ENCODE results near the gene CFAP97D1.
A peak's percentile ranks its signal among the peaks of the same experiment; 100 is the strongest.

CFAP97D1 gene

GRCh38 chr17:43758497-43759174 is 21.6 kb upstream of the CFAP97D1 start, which contains the start of gene SOST:
Gene SOST, minus strand, starts transcription at chr17:43758791. Its CDS starts 50 bp downstream, at chr17:43758741.
- no peak within 1 kb of the TSS for H3K27ac ChIP-seq (ENCODE audit: low read length)

GRCh38 chr17:43759836-43760235 is 20.4 kb upstream of the CFAP97D1 start:
- Histone ChIP-seq H3K79me2 (ENCODE audit: low read length) (no peaks in the 10 kb centered on the region), H3K27ac (ENCODE audit: low read length) (no peak overlapping the region), H3K4me1 (ENCODE audit: low read length) (peaks cover 2% of the 10 kb centered on the region; the same call in 1 of the 2 replicates), H3K4me3 (ENCODE audit: low read length) (no peak overlapping the region), H3K36me3 (replicated peaks; ENCODE audit: low read depth, low read length) (no peaks in the 10 kb centered on the region), H3K4me2 (ENCODE audit: low read length) (no peak overlapping the region), H2AFZ (ENCODE audit: low read depth, low read length) (no peak overlapping the region), H3K9me3 (ENCODE audit: insufficient read depth, low read length) (no peaks in the 10 kb centered on the region), H3K9ac (ENCODE audit: low read length) (no peak overlapping the region), H3K27me3 (ENCODE audit: low read depth, low read length) (no peaks in the 10 kb centered on the region; the same call in 1 of the 2 replicates), H4K20me1 (ENCODE audit: insufficient read depth, low read length) (no peaks in the 10 kb centered on the region)
- no peak for TF ChIP-seq EZH2phosphoT487 (IDR thresholded peaks at IDR 0.05; ENCODE audit: low read depth)
- no peak for TF ChIP-seq CTCF (IDR thresholded peaks at IDR 0.05; ENCODE audit: low read depth, low read length)

More at GRCh38 chr17:43758497-43759174, 21.6 kb upstream of the CFAP97D1 start, which contains the start of gene SOST:
- Histone ChIP-seq H3K79me2 (ENCODE audit: low read length) (no peaks in the 10 kb centered on the region), H3K4me3 (ENCODE audit: low read length) (no peak within 1 kb of the TSS), H3K9me3 (ENCODE audit: insufficient read depth, low read length) (no peaks in the 10 kb centered on the region), H3K9ac (ENCODE audit: low read length) (no peak within 1 kb of the TSS), H3K4me2 (ENCODE audit: low read length) (no peak within 1 kb of the TSS), H3K27me3 (ENCODE audit: low read depth, low read length) (no peaks in the 10 kb centered on the region; the same call in 1 of the 2 replicates), H4K20me1 (ENCODE audit: insufficient read depth, low read length) (no peaks in the 10 kb centered on the region), H3K4me1 (ENCODE audit: low read length) (peaks cover 2% of the 10 kb centered on the region; the same call in 1 of the 2 replicates), H2AFZ (ENCODE audit: low read depth, low read length) (no peak within 1 kb of the TSS), H3K36me3 (replicated peaks; ENCODE audit: low read depth, low read length) (no peaks in the 10 kb centered on the region)
- TF ChIP-seq CTCF (IDR thresholded peaks at IDR 0.05; ENCODE audit: low read depth, low read length), result no peak
- no peak for TF ChIP-seq EZH2phosphoT487 (IDR thresholded peaks at IDR 0.05; ENCODE audit: low read depth)

- Histone ChIP-seq H3K4me3 (ENCODE audit: low read length) (0 out of 2 replicates have a peak overlapping the region, but pooled peaks have one; percentile 25), H3K27me3 (ENCODE audit: low read depth, low read length) (no peaks in the 10 kb centered on the region; the same call in 1 of the 2 replicates), H3K27ac (ENCODE audit: low read length) (no peak overlapping the region), H3K79me2 (ENCODE audit: low read length) (no peaks in the 10 kb centered on the region), H3K4me2 (ENCODE audit: low read length) (peak overlapping the region; percentile 51), H3K9me3 (ENCODE audit: insufficient read depth, low read length) (no peaks in the 10 kb centered on the region), H3K9ac (ENCODE audit: low read length) (no peak overlapping the region), H2AFZ (ENCODE audit: low read depth, low read length) (peak overlapping the region; percentile 75; the same call in 1 of the 2 replicates), H4K20me1 (ENCODE audit: insufficient read depth, low read length) (no peaks in the 10 kb centered on the region), H3K4me1 (ENCODE audit: low read length) (peaks cover 2% of the 10 kb centered on the region; the same call in 1 of the 2 replicates), H3K36me3 (replicated peaks; ENCODE audit: low read depth, low read length) (no peaks in the 10 kb centered on the region)
- peak; percentile 100 for TF ChIP-seq CTCF (IDR thresholded peaks at IDR 0.05; ENCODE audit: low read depth, low read length)
- TF ChIP-seq EZH2phosphoT487 (IDR thresholded peaks at IDR 0.05; ENCODE audit: low read depth), result no peak
These were observed 19.9 kb upstream of the CFAP97D1 start for GRCh38 chr17:43760254-43760852.

GRCh38 chr17:43766413-43767052 is 13.7 kb upstream of the CFAP97D1 start:
- peaks cover 5% of the 10 kb centered on the region for H3K36me3 ChIP-seq (replicated peaks; ENCODE audit: low read depth, low read length)
- no peaks in the 10 kb centered on the region for H4K20me1 ChIP-seq (ENCODE audit: insufficient read depth, low read length)
- H3K4me2 ChIP-seq (ENCODE audit: low read length), result no peak overlapping the region
- no peak overlapping the region for H2AFZ ChIP-seq (ENCODE audit: low read depth, low read length)
- H3K4me1 ChIP-seq (ENCODE audit: low read length), result peaks cover 18% of the 10 kb centered on the region
- no peaks in the 10 kb centered on the region for H3K9me3 ChIP-seq (ENCODE audit: insufficient read depth, low read length)
- no peaks in the 10 kb centered on the region for H3K79me2 ChIP-seq (ENCODE audit: low read length)
- H3K4me3 ChIP-seq (ENCODE audit: low read length), result no peak overlapping the region
- H3K27me3 ChIP-seq (ENCODE audit: low read depth, low read length), result no peaks in the 10 kb centered on the region
- no peak for TF ChIP-seq EZH2phosphoT487 (IDR thresholded peaks at IDR 0.05; ENCODE audit: low read depth)
- peak; percentile 80 for TF ChIP-seq CTCF (IDR thresholded peaks at IDR 0.05; ENCODE audit: low read depth, low read length)
- H3K27ac ChIP-seq (ENCODE audit: low read length), result no peak overlapping the region
- H3K9ac ChIP-seq (ENCODE audit: low read length), result no peak overlapping the region

Measured in OCI-LY3 (cell line).